IMR-90 (cell line): ENCODE data around the gene UCP2. TPM values are rescaled to one million over a fixed set of nuclear protein-coding genes. Genes with fewer than 3 reads are reported as not detected.

Experiments
- ELK1 ChIP-seq: fragments of 150-350 bp; IDR thresholded peaks from 2 replicates; pipeline ENCODE4 v1.6.1; 2016; ENCODE audit warnings: low read depth, mild to moderate bottlenecking, low read length, moderate library complexity, borderline replicate concordance
- MXI1 ChIP-seq: IDR thresholded peaks from 2 replicates; pipeline ENCODE4 v1.6.1; 2012; ENCODE audit warnings: low read depth, mild to moderate bottlenecking, low read length, moderate library complexity, borderline replicate concordance
- NFE2L2 ChIP-seq: fragments of 150-350 bp; IDR thresholded peaks from 2 replicates; pipeline ENCODE4 v1.6.1; 2016; ENCODE audit warnings: low read depth, mild to moderate bottlenecking, low read length
- RCOR1 ChIP-seq: IDR thresholded peaks from 2 replicates; pipeline ENCODE4 v1.6.1; 2012; ENCODE audit warnings: mild to moderate bottlenecking, low read length, improper control_type of control experiment; ENCODE audit not compliant: insufficient replicate concordance
- polyA plus RNA-seq, 3 experiments: library from polyadenylated mRNA; depleted of rRNA; stranded (reverse); fragments of >200 nt; gene quantifications; 2 replicates each; pipeline ENCODE4 v1.2.3, GENCODE V29; 2012; ENCODE audit warnings: low replicate concordance in 1 of 3
- total RNA-seq: library from RNA; depleted of rRNA; stranded (reverse); fragments of >200 nt; gene quantifications from 2 replicates; pipeline ENCODE4 v1.2.3, GENCODE V29; 2012
- TF ChIP-seq, protein P1 (sequence below): conservative IDR thresholded peaks from 2 replicates; pipeline ENCODE4 v1.5.1; 2012; ENCODE audit warnings: mild to moderate bottlenecking, low read depth, low read length, improper control_type of control experiment

UCP2 gene
- total and polyA plus RNA-seq, 2 of the 4 experiments (the other 2 are of a cell fraction), result 2.0 to 11.9 TPM

- TF ChIP-seq, protein P1, sequence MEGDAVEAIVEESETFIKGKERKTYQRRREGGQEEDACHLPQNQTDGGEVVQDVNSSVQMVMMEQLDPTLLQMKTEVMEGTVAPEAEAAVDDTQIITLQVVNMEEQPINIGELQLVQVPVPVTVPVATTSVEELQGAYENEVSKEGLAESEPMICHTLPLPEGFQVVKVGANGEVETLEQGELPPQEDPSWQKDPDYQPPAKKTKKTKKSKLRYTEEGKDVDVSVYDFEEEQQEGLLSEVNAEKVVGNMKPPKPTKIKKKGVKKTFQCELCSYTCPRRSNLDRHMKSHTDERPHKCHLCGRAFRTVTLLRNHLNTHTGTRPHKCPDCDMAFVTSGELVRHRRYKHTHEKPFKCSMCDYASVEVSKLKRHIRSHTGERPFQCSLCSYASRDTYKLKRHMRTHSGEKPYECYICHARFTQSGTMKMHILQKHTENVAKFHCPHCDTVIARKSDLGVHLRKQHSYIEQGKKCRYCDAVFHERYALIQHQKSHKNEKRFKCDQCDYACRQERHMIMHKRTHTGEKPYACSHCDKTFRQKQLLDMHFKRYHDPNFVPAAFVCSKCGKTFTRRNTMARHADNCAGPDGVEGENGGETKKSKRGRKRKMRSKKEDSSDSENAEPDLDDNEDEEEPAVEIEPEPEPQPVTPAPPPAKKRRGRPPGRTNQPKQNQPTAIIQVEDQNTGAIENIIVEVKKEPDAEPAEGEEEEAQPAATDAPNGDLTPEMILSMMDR, result no peak
- TF ChIP-seq RCOR1 (no peak), ELK1 (no peak), MXI1 (no peak), NFE2L2 (no peak)
Measured at GRCh38 chr11:73981051-73981805, 1.4 kb downstream of the UCP2 start (continued).
